Measurements from ENCODE around the gene FMNL1.
"Not testable (repeated sequence)": the region's sequence is repeated elsewhere in the genome, so short reads cannot be mapped to it uniquely, and the experiment has no call there.

The FMNL1 gene

DNA sequence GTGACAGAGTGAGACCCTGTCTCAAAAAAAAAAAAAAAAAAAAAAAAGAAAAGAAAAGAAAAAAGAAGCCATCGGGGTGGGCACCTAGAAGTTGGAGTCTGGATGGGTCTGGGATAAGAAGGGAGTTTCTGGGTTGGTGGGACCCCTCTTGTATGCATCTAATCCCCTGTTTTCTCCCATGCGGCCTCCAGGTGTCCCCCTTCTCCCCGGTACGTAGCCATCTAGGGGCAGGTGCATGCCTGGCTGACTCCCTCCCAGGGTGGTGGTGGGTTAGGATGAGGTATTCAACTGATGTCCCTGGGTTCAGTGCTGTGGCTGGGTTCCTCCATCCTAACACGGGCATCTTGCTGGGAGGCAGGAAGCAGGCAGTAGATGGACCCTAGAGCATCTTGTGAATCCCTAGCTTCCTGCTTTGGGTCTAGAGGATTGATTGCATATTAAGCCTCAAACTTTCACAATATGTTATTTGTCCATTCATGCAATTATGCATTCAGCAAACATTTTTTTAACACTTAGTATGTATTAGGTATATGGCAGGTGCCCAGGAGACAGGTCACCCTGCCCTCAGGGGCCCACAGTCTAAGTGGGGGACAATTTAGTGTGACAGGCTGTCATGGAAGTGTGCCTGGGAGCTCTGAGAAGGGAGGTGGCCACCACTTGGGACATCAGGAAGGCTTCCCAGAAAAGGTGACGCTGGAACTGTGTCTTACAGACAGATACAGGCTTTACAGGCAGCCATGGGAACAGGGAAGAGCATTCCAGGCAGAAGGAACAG, 13.1 kb downstream of the FMNL1 start:
- DNase-seq (ENCODE audit: low read depth in 2 of 2) = no peak

DNA sequence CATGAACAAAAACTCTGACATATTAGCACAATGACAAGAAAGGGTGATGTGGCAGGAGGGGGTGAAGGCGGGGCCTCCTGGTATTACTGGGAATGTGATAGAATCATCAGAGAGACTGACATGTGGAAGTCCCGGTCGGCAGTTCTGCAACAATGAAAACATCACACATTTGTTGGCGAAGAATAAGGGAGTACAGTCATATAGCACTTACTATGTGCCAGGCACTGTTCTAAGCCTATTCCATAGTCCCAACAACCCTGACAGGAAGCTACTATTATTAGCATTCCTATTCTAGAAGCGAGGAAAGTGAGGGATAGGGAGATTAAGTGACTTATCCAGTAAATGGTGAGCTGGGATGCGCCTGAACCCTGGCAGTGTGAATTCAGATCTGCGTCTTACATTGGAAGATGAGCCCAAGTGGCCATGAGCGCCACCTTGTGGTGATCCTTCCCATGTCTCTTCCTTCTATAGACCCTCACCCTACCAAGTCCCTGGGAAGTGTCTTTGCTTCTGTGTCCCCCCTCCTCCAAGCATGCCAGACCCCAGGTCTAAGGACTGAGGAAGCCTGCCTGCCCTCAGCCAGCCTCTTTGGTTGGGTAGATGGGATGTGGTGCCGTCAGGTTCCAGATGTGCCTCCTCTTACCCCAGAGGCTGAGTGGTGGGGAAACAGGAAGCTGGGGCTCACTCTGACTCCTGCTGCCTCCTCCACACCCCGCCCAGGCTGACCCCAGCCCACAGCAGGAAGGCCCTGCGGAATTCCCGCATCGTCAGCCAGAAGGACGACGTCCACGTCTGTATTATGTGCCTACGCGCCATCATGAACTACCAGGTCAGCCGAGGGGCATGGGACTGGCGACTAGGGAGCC, 14.0 kb downstream of the FMNL1 start:
- DNase-seq (ENCODE audit: low read depth in 2 of 2) = peak; percentile 73 to 76

DNA sequence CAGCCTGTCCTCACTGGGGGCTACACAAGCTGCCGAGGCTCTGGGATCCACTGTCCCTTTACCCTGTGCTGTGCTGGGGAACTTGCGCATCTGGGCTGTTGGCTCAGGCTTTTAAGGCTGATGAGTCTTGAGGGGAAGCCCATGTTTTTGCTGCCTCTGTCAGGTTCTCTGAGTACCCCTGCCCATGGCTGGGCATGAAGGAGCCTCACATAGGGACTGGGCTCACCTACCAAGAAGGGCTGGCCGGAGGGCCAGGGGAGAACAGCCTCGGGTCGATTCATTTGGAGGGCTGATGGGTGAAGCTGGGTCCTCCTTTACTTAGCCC, 14.6 kb downstream of the FMNL1 start:
- DNase-seq (ENCODE audit: low read depth in 2 of 2) = no peak

DNA sequence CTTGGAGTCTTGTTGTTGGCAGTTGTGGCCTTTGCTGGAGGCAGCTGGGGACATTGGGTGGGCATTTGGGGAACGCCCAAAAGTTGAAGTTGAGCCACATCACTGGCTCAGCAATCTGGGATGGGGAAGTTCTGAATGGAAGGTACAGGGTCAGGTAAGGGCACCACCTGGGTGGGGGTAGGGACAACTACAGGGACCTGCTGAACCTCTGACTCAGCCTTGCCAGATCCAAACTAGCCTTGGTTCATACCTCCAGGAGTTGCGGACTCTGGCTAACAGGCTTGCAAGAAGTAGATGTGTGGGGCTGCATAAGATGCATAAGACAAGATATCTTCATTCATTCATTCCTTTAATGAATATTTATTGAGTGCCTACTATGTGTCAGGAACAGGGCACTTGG, 16.0 kb downstream of the FMNL1 start:
- no peak for DNase-seq (ENCODE audit: low read depth in 2 of 2)

DNA sequence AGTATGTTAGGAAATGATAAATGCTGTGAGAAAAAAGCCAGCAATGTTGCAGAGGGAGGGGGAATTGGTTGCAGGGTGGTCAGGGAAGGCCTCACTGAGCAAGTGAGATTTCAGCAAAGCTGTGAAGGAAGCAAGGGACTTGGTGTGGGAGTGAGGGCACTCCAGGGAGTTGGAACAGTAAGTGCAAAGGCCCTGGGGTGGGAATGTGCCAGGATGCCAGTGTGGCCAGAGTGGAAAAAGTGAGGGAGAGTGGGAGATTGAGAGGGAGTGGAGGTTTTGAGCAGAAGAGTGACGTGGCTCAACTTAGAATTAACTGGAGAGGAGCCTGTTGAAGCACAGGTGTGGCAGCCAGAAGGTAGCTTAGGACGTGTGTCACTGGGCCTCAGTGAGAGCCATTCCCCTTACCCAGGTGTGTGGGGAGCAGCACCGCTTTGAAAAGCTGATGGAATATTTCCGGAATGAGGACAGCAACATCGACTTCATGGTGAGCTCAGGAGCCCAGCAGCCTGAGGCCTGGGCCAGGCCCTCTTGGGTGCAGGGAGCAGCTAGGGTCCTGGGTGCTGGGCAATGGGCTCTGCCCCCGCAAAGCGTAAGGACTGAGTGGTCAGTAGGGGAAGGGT, 16.6 kb downstream of the FMNL1 start:
- DNase-seq (ENCODE audit: low read depth in 2 of 2) = no peak

DNA sequence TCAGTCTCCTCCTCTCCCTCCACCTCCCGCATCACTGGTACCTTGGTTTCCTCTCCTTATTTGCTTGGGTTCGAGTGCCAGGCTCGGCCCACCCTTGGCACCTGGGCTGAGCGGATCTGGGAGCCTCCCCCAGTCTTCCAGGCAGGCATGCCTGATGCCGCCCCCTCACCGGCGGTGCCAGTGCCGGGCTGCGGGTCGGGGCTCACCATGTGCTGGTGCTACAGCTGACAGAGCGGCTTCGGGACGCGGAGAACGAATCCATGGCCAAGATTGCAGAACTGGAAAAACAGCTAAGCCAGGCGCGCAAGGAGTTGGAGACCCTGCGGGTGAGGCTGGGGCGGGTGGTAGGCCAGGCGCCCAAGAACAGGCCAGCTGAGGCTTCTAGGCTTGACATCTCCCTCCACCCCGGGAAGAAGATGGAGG, 19.2 kb downstream of the FMNL1 start:
- DNase-seq (ENCODE audit: low read depth in 2 of 2) = no peak

DNA sequence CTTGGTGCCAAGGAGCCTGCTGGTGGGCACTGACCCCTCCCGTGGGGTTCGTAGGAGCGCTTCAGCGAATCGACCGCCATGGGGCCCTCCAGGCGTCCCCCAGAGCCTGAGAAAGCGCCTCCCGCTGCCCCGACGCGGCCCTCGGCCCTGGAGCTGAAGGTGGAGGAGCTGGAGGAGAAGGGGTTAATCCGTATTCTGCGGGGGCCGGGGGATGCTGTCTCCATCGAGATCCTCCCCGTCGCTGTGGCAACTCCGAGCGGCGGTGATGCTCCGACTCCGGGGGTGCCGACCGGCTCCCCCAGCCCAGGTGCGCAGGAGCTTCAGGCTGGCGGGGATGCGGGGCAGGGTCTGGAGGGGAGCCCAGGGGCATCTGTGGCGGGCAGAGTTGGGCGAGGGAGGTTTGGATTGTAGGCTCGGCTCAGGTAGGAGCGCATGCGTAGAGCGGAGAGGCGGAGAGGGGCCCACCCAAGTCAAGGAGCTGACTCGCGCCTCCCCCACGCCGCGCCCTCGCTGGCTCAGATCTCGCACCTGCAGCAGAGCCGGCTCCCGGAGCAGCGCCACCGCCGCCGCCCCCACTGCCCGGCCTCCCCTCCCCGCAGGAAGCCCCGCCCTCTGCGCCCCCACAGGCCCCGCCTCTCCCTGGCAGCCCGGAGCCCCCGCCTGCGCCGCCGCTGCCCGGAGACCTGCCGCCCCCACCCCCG, 19.8 kb downstream of the FMNL1 start:
- DNase-seq (ENCODE audit: low read depth in 2 of 2) = no peak

DNA sequence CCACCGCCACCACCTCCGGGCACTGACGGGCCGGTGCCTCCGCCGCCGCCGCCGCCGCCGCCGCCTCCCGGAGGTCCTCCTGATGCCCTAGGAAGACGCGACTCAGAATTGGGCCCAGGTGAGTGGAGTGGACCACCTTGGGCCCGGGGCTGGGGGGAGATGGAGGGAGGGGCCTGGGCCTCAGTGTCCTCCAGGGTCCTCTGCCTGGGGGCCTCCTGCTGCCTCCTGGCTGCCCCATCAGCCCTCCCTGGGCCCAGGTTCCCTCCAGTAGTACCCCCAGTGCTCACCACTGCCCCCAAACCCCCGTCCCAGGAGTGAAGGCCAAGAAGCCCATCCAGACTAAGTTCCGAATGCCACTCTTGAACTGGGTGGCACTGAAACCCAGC, 20.3 kb downstream of the FMNL1 start:
- DNase-seq (ENCODE audit: low read depth in 2 of 2) = no peak

DNA sequence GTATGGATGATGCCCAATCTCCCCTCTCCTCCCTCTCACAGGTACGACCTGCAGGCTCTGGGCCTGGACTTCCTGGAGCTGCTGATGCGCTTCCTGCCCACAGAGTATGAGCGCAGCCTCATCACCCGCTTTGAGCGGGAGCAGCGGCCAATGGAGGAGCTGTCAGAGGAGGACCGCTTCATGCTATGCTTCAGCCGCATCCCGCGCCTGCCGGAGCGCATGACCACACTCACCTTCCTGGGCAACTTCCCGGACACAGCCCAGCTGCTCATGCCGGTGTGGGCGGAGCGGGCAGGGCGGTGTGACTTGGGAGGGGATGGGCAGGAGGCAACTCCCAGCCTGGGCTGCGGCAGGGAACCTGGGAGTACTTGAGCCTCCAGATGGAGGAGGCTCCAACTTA, 22.1 kb downstream of the FMNL1 start:
- DNase-seq (ENCODE audit: low read depth in 2 of 2) = no peak

DNA sequence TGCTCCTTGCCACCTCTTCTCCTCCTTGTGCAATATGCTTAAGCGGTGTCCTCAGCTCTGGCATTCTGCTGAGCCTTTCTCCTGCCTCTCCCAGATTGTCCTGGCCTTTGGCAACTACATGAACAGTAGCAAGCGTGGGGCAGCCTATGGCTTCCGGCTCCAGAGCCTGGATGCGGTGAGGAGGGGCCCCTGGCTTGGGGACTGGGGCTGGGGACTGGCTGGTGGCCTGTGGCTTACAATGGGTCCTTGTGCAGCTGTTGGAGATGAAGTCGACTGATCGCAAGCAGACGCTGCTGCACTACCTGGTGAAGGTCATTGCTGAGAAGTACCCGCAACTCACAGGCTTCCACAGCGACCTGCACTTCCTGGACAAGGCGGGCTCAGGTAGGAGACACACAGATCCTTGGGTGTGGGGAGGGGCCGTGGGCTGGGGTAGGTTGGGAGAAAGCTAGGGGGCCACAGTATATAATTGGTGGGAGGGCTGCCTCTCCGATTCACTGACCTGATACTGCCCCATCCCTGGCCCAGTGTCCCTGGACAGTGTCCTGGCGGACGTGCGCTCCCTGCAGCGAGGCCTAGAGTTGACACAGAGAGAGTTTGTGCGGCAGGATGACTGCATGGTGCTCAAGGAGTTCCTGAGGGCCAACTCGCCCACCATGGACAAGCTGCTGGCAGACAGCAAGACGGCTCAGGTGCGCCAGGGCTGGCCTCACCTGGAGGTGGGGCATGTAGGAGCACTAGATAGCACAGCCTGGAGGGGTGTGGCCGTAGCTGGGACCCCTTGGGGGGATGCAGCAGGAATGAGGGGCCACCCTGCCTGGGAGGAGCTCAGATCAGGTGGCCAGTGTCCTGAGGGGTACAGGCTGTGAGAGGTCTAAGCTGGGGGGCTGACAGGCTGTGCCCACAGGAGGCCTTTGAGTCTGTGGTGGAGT, 23.3 kb downstream of the FMNL1 start:
- DNase-seq (ENCODE audit: low read depth in 2 of 2) = no peak

DNA sequence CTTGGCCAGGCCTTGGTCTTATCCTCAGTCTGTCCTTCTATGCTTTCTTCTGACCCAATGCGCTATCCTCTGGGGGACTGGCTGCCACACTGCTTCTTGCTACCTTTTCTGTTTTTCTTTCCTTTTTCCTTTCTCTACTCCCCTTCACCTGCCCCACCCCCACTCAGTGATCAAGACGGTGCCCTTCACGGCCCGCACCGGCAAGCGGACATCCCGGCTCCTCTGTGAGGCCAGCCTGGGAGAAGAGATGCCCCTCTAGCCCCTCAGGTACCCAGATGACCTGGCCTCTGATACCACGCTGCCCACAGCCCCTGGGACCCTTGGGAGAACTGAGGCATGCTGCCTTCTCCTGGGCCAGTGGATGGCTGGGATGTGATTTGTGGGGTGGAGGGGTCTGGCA, 24.7 kb downstream of the FMNL1 start:
- DNase-seq (ENCODE audit: low read depth in 2 of 2) = no peak

DNA sequence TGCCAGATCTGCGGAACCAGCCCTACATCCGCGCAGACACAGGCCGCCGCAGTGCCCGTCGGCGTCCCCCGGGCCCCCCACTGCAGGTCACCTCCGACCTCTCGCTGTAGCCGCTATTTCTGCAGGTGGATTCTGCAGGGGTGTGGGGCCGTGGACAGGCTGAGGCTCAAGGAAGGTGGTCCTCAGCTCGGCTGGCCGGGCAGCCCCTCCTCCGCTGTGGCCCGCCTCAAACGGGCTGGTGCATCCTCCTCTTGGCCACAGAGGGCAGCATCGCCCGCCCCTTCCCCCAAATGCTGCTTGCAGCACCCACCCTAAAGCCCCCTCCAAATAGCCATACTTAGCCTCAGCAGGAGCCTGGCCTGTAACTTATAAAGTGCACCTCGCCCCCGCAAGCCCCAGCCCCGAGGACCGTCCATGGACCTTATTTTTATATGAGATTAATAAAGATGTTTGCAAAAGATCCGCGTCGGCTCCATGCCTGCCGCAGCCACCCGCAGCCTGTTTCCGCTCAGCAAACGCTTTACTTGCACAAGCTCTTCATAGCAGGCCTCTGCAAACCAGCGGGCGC, 25.3 kb downstream of the FMNL1 start:
- no peak for DNase-seq (ENCODE audit: low read depth in 2 of 2)

DNA sequence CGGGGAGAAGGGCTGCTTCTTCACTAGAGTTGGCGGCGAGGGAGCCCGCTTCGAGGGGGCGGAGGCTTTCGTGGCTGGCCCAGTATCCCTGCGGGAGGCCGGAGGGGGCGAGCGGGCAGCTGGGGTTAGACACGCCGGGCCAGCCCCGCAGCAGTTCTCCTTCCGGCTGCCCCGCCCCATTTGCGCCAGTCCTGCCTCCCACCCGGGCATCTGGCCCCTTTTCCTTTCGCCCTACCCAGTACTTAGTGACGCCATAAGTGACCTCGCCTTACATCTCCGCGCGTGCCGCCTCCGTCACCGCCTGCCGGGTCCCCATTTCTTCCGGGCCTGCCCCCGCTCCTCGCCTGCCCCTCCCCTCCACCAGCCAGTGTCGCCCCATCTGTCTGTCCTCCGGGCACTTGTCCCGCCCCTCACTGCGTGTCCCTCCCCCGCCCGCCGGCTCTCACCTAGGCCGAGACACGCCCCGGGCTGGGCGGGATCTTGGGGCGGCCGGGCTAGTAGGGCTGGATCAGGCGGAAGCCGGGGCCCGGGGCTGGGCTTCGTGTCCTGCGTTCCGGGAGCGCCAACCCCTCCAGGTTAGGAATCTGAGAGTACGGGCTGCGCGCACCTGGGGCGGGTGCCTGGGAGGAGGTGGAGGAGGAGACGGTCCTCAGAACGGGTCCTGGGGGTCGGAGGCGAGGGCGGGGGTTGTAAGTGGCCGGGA, 25.9 kb downstream of the FMNL1 start:
- peak; percentile 93 to 98 for DNase-seq (ENCODE audit: low read depth in 2 of 2)

DNA sequence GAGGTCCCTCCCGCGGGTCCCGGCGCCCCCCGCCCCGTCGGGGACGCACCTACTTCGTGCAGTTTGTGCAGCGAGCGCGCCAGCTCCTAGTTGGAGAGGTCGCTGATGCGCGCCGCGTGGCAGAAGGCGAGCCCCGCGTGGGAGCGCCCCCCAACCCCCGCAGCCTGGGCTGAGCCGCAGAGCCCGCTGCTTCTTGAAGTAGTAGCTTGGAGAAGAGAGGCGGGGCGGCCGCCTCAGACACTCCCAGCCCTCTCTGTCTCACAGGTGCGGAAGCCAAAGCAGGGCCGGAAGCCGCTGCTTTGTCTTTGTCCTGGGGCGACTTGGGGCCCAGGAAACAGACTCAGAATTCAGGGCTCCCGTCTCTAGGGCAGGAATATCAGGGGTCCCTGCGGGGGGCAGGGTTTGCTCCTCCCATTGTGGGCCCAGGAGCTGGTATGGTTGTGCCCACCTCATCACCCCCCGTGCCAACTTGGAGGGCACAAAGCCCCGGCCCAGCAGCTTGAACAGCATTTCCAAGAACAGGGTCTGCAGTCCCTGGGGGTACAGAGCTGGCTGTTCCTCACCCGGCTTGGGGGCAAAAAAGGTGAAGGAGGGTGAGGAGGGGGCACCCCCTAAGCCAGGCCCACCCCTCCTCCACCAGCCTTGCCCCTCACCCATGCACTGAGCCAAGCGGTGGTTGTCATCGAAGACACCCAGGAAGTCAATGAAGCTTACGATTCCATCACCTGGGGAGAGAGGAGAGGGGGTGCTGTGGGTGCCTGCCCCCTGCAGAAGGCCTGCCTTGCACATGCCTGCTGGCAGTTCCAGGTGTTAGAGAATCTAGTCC, 26.7 kb downstream of the FMNL1 start:
- peak; percentile 59 to 65 for DNase-seq (ENCODE audit: low read depth in 2 of 2)

DNA sequence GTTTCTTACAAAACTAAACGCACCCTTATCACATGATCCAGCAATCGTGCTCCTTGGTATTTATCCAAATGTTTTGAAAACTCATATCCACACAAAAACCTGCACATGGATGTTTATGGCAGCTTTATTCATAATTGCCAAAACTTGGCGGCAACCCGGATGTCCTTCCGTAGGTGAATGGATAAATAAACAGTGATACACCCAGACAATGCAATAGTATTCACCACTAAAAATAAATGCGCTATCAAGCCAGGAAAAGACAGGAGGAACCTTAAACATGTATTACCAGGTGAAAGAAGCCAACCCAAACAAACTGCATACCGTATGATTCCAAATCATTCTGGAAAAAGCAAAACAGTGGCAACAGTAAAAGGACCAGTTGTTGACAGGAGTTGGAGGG, 30.2 kb downstream of the FMNL1 start:
- DNase-seq (ENCODE audit: low read depth in 2 of 2) = no peak

DNA sequence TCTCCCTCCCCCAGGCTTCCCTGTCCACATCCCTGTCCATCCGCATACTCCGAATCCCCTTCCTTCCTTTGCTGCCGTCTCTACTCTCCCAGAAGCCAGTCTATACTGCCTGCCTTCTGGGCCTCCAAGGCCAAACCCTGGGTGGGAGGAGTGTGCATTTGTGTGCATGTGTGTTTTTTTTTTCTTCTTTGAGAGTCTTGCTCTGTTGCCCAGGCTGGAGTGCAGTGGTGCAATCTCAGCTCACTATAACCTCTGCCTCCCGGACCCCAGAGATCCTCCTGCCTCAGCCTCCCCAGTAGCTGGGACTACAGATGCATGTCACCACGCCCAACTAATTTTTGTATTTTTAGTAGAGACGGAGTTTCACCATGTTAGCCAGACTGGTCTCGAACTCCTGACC, 31.6 kb downstream of the FMNL1 start:
- not testable (repeated sequence) for DNase-seq (ENCODE audit: low read depth in 2 of 2)

DNA sequence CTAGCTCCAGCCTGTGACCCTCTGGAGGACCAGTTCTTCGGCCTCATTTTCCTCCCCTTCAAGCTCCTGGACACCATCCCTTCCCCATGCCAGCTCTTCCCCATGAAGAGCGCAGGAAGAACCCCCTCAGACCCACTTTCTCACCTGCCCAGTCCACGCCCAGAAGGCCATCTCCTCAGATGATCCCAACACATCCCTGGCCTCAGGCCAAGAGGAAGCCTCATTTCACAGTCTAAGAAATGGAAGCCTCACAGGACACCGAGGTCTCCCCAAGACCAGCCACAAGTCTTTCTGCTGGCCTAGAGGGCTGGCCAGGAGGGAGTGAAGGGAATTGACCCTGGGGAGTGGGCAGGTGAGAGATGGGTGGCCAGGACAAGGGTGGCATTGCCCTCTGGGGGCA, 32.2 kb downstream of the FMNL1 start:
- DNase-seq (ENCODE audit: low read depth in 2 of 2) = no peak

DNA sequence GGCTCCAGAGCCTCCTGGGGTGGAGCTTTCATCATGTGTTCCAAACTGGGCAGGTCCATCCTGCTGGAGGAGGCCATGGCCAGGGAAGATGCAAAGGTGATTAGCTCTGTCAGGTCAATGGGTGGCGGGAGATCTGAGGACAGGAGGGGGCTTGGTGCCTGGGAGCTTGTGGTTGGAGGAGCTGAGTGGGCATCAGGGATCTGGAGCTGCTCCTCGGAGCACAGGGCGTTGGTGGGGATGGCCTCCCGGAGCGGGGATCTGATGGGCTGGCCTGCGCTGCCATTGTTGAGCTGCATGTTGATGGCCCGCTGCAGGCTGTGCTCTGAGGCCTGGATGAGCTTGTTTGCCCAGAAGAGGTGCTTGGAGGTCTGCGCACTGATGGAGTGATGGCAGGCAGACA, 33.7 kb downstream of the FMNL1 start:
- DNase-seq (ENCODE audit: low read depth in 2 of 2) = no peak

Measured in activated CD4-positive, alpha-beta T cell treated with anti-CD3 and anti-CD28 coated beads for 24 hours (primary cell).